ENCODE measurements around the gene TMTC2.

- TF ChIP-seq NR2C2 (IDR thresholded peaks at IDR 0.05; ENCODE audit: borderline replicate concordance, control insufficient read depth, insufficient read length, low read depth) = no peak
- no peak for TF ChIP-seq POLR2AphosphoS5 (IDR thresholded peaks at IDR 0.05; ENCODE audit: low read length)
- TF ChIP-seq NFYB (IDR thresholded peaks at IDR 0.05; ENCODE audit: insufficient read depth, low read depth, low read length) = no peak
- no peak for TF ChIP-seq EZH2 (IDR thresholded peaks at IDR 0.05; ENCODE audit: borderline replicate concordance, control insufficient read depth, low read depth, low read length)
- no peak for TF ChIP-seq CTCF (IDR thresholded peaks at IDR 0.05 in 2 of 3, conservative IDR thresholded peaks at IDR 0.05 in 1 of 3; ENCODE audit: control insufficient read depth in 2 of 3, extremely low read depth in 1 of 3, insufficient read depth in 1 of 3, low read depth in 3 of 3, low read length in 3 of 3)
- TF ChIP-seq POLR2A (IDR thresholded peaks at IDR 0.05; ENCODE audit: low read depth, low read length) = no peak
- TF ChIP-seq SMC3 (IDR thresholded peaks at IDR 0.05; ENCODE audit: borderline replicate concordance, low read length) = no peak
- TF ChIP-seq HDAC6 (IDR thresholded peaks at IDR 0.05; ENCODE audit: unreplicated experiment) = no peak
- TF ChIP-seq SRF (IDR thresholded peaks at IDR 0.05; ENCODE audit: low read depth in 2 of 2, low read length in 2 of 2) = no peak
- no peak for TF ChIP-seq ZNF274 (IDR thresholded peaks at IDR 0.05; ENCODE audit: insufficient read depth, insufficient read length)
- no peak for TF ChIP-seq HDAC2 (IDR thresholded peaks at IDR 0.05)
- no peak for TF ChIP-seq USF2 (IDR thresholded peaks at IDR 0.05; ENCODE audit: borderline replicate concordance, low read depth, low read length)
- TF ChIP-seq ZNF687 (IDR thresholded peaks at IDR 0.05) = no peak
- no peak for TF ChIP-seq CHD2 (IDR thresholded peaks at IDR 0.05; ENCODE audit: borderline replicate concordance, low read depth, low read length)
These were observed 463.9 kb downstream of the TMTC2 start for GRCh38 chr12:83150465-83151189.

Data from GM12878 (cell line).